ENCODE measurements around the gene TRDN.
"Not testable (repeated sequence)": the region's sequence is repeated elsewhere in the genome, so short reads cannot be mapped to it uniquely, and the experiment has no call there.

The TRDN gene

DNA sequence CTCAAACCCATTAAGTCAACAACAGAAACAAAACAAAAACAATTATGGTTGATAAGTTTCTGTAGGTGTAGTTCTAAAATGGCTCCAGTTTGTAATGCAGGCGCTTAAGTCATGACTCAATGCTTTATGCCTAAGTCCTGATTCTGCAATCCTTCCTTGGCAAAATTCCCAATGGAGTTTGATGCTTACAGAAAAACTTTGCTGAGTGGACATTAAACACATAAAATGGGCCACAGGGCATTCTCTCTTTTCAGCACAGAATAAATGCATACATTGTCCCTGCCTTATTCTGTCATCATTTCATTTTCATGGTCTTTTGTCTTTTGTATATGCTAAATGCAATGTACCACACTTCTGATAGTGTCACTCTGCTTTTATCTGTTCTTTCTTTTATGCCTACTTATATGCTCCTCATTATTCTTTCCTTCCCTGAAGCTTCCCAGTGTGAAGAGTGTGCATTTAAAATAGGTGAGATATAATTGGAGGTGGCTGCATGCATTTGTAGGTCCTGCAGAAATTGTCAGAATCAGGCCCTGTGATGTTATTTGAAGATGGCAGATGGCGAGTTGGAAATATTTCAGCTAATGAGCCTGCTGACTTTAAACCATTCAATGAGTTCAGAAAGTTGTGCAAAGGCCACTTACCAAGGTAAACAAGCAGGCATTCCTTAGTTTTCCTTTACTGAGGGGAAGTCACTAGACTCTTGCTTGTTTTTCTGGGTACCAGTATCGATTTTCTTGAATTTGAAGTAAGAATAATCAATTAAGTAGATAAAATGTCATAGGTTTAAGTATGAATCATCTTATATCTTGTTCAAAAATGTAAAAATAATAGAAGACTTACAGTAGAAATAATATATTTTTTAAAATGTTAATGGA is 313.1 kb downstream of the TRDN start:
- no peak for DNase-seq (ENCODE audit: low read depth)
- TF ChIP-seq CTCF (IDR thresholded peaks at IDR 0.05; ENCODE audit: insufficient read depth, low read depth, low read length, missing control alignments): no peak
- H3K4me3 ChIP-seq (ENCODE audit: low read depth, low read length): no peak overlapping the region

GRCh38 chr6:123321020-123321419 is 315.7 kb downstream of the TRDN start:
- TF ChIP-seq CTCF (IDR thresholded peaks at IDR 0.05; ENCODE audit: insufficient read depth, low read depth, low read length, missing control alignments): no peak
- H3K4me3 ChIP-seq (ENCODE audit: low read depth, low read length): no peak overlapping the region
- DNase-seq (ENCODE audit: low read depth): no peak

GRCh38 chr6:123316733-123317323 is 319.9 kb downstream of the TRDN start:
- TF ChIP-seq CTCF (IDR thresholded peaks at IDR 0.05; ENCODE audit: insufficient read depth, low read depth, low read length, missing control alignments): peak; percentile 27
- DNase-seq (ENCODE audit: low read depth): peak; percentile 3
- H3K4me3 ChIP-seq (ENCODE audit: low read depth, low read length): no peak overlapping the region

DNA sequence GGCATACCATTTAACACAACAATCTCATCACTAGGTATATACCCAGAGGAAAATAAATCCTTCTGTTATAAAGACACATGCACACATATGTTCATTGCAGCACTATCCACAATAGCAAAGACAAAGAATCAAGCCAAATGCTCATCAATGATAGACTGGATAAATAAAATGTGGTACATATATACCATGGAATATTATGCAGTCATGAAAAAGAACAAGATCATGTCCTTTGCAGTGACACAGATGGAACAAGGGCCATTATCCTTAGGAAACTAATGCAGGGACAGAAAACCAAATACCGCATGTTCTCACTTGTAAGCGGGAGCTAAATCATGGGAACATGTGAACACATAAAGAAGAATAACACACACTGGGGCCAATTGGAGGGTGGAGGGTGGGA is 322.3 kb downstream of the TRDN start:
- DNase-seq (ENCODE audit: low read depth): not testable (repeated sequence)

GRCh38 chr6:123309130-123309529 is 327.6 kb downstream of the TRDN start:
- TF ChIP-seq CTCF (IDR thresholded peaks at IDR 0.05; ENCODE audit: insufficient read depth, low read depth, low read length, missing control alignments): no peak
- no peak for DNase-seq (ENCODE audit: low read depth)
- H3K4me3 ChIP-seq (ENCODE audit: low read depth, low read length): no peak overlapping the region

More for the DNA sequence above, 322.3 kb downstream of the TRDN start:
- H3K4me3 ChIP-seq (ENCODE audit: low read depth, low read length): not testable (repeated sequence)

- DNase-seq (ENCODE audit: low read depth): no peak
- no peak overlapping the region for H3K4me3 ChIP-seq (ENCODE audit: low read depth, low read length)
- TF ChIP-seq CTCF (IDR thresholded peaks at IDR 0.05; ENCODE audit: insufficient read depth, low read depth, low read length, missing control alignments): no peak
These were observed 330.4 kb downstream of the TRDN start for GRCh38 chr6:123306334-123306733.

- no peak for TF ChIP-seq CTCF (IDR thresholded peaks at IDR 0.05; ENCODE audit: insufficient read depth, low read depth, low read length, missing control alignments)
- no peak for DNase-seq (ENCODE audit: low read depth)
- H3K4me3 ChIP-seq (ENCODE audit: low read depth, low read length): no peak overlapping the region
These were observed 341.1 kb downstream of the TRDN start for GRCh38 chr6:123295672-123296071.
